IMR-90 (cell line): ENCODE results near the gene AHR. TPM values are rescaled to one million over a fixed set of nuclear protein-coding genes. Genes with fewer than 3 reads are reported as not detected.

Experiments used
- ATAC-seq: fragments of 200-7000 bp; cut with Tn5 transposase; 2 replicates; pipeline ENCODE4 v1.9.1; 2020; ENCODE audit warnings: low read depth, mild to moderate bottlenecking, moderate library complexity
- BruUV-seq: library from RNA; stranded (reverse); fragments of 400-500 nt; replicated peaks from 2 replicates; lab custom pipeline; 2021; lab: Mats Ljungman, UMichigan
- CTCF ChIA-PET: fragments of 300-600 bp; formaldehyde crosslinking; extraction: SDS; loops from one replicate; lab custom pipeline; 2021; ENCODE audit warnings: antibody characterized with exemption; lab: Yijun Ruan, JAX
- POLR2A ChIA-PET: fragments of 300-600 bp; sonication (Branson Sonifier 250); formaldehyde crosslinking; loops from one replicate; lab custom pipeline; 2022; ENCODE audit warnings: antibody characterized with exemption; ENCODE audit not compliant: unreplicated experiment; lab: Charles Lee
- DNase-seq: peaks from one replicate; pipeline ENCODE4 v3.0.0; 2013
- H2AFZ ChIP-seq: replicated peaks from 2 replicates; pipeline ENCODE3; 2013; ENCODE audit warnings: low read length, mild to moderate bottlenecking; ENCODE audit not compliant: poor library complexity
- H2AK5ac ChIP-seq: 2 replicates; pipeline ENCODE4 v1.6.1; 2013; ENCODE audit warnings: low read depth, low read length, inconsistent platforms
- H2AK9ac ChIP-seq: replicated peaks from 2 replicates; pipeline ENCODE3; 2013; ENCODE audit warnings: mild to moderate bottlenecking, low read depth, low read length, moderate library complexity; ENCODE audit not compliant: poor library complexity
- H2BK120ac ChIP-seq: 2 replicates; pipeline ENCODE4 v1.6.1; 2013; ENCODE audit warnings: low read depth, low read length, inconsistent platforms
- H2BK15ac ChIP-seq: 3 replicates; pipeline ENCODE4 v1.6.1; 2013; ENCODE audit warnings: low read depth, low read length, inconsistent platforms
- H2BK20ac ChIP-seq: 2 replicates; pipeline ENCODE4 v1.6.1; 2013; ENCODE audit warnings: low read depth, mild to moderate bottlenecking, inconsistent platforms, low read length, moderate library complexity
- H2BK5ac ChIP-seq: 2 replicates; pipeline ENCODE4 v1.6.1; 2013; ENCODE audit warnings: mild to moderate bottlenecking, low read depth, low read length, inconsistent platforms; ENCODE audit not compliant: poor library complexity, severe bottlenecking
- H3K14ac ChIP-seq: replicated peaks from 2 replicates; pipeline ENCODE4 v1.6.1; 2013; ENCODE audit warnings: low read depth, low read length, inconsistent platforms
- H3K18ac ChIP-seq: 2 replicates; pipeline ENCODE4 v1.6.1; 2013; ENCODE audit warnings: low read depth, low read length, control low read depth
- H3K23ac ChIP-seq: 2 replicates; pipeline ENCODE4 v1.6.1; 2013; ENCODE audit warnings: low read depth, low read length, inconsistent platforms
- H3K27ac ChIP-seq: 2 replicates; pipeline ENCODE4 v1.5.1; 2013; ENCODE audit warnings: mild to moderate bottlenecking, control low read depth, low read length; ENCODE audit not compliant: insufficient read depth
- H3K27me3 ChIP-seq: 2 replicates; pipeline ENCODE4 v1.6.1; 2013; ENCODE audit warnings: low read length; ENCODE audit not compliant: control insufficient read depth, insufficient read depth
- H3K36me3 ChIP-seq: 2 replicates; pipeline ENCODE4 v1.6.1; 2013; ENCODE audit warnings: low read length, mixed read lengths; ENCODE audit not compliant: control insufficient read depth, insufficient read depth
- H3K4ac ChIP-seq: 2 replicates; pipeline ENCODE4 v1.6.1; 2013; ENCODE audit warnings: low read depth, low read length, inconsistent platforms
- H3K4me1 ChIP-seq: 2 replicates; pipeline ENCODE4 v1.6.1; 2013; ENCODE audit warnings: low read length, mixed read lengths; ENCODE audit not compliant: control insufficient read depth, insufficient read depth
- H3K4me2 ChIP-seq: 2 replicates; pipeline ENCODE4 v1.6.1; 2013; ENCODE audit warnings: low read depth, mild to moderate bottlenecking, control low read depth, low read length, moderate library complexity
- H3K4me3 ChIP-seq: 2 replicates; pipeline ENCODE4 v1.5.1; 2013; ENCODE audit warnings: low read depth, mild to moderate bottlenecking, control low read depth, low read length, moderate library complexity; ENCODE audit not compliant: insufficient read depth
- H3K56ac ChIP-seq: 2 replicates; pipeline ENCODE4 v1.6.1; 2013; ENCODE audit warnings: low read length, inconsistent platforms; ENCODE audit not compliant: insufficient read depth; ENCODE audit errors: extremely low read depth
- H3K79me1 ChIP-seq, 2 experiments: 2 replicates each; pipeline ENCODE4 v1.6.1; 2013; ENCODE audit warnings: low read length in 2 of 2, inconsistent platforms in 1 of 2, low read depth in 1 of 2
- H3K9ac ChIP-seq: 2 replicates; pipeline ENCODE4 v1.6.1; 2013; ENCODE audit warnings: low read depth, low read length, control low read depth
- H3K9me1 ChIP-seq: 2 replicates; pipeline ENCODE4 v1.6.1; 2013; ENCODE audit warnings: low read length, inconsistent platforms; ENCODE audit not compliant: insufficient read depth
- H3K9me3 ChIP-seq: 2 replicates; pipeline ENCODE4 v1.6.1; 2013; ENCODE audit warnings: low read length; ENCODE audit not compliant: control insufficient read depth, insufficient read depth
- H4K20me1 ChIP-seq: 2 replicates; pipeline ENCODE4 v1.6.1; 2013; ENCODE audit warnings: low read length, inconsistent platforms; ENCODE audit not compliant: insufficient read depth
- H4K5ac ChIP-seq: 2 replicates; pipeline ENCODE4 v1.6.1; 2013; ENCODE audit warnings: mild to moderate bottlenecking, low read depth, low read length, control low read depth
- H4K8ac ChIP-seq, 2 experiments: 2 replicates each; pipeline ENCODE4 v1.6.1; 2013; ENCODE audit warnings: low read depth in 2 of 2, low read length in 2 of 2, control low read depth in 1 of 2, inconsistent platforms in 1 of 2
- H4K91ac ChIP-seq: 2 replicates; pipeline ENCODE4 v1.6.1; 2013; ENCODE audit warnings: low read depth, low read length, inconsistent platforms; ENCODE audit not compliant: insufficient read depth
- CEBPB ChIP-seq: IDR thresholded peaks from 2 replicates; pipeline ENCODE4 v1.6.1; 2012; ENCODE audit warnings: low read depth, low read length, improper control_type of control experiment
- CTCF ChIP-seq: conservative IDR thresholded peaks from 2 replicates; pipeline ENCODE4 v1.5.1; 2012; ENCODE audit warnings: mild to moderate bottlenecking, low read depth, low read length, improper control_type of control experiment
- WGBS, 2 experiments: methylation state at CpG; one replicate each; pipeline versions ENCODE4 v1.1.5 to v1.1.7; 2013; ENCODE audit warnings: missing lambda C conversion rate in 2 of 2; ENCODE audit not compliant: insufficient read length in 1 of 2; ENCODE audit errors: extremely low coverage in 2 of 2; 5-methylcytosine and 5-hydroxymethylcytosine counted together
- dilution Hi-C: fragments of 300-500 bp; cut with HindIII; formaldehyde crosslinking; loops from one replicate; pipeline ENCODE4 v1.14.3; 2018; ENCODE audit warnings: low sequenced_read_pairs; ENCODE audit not compliant: unreplicated experiment
- in situ Hi-C: fragments of 300-500 bp; cut with MboI; formaldehyde crosslinking; loops from 3 replicates; pipeline ENCODE4 v1.14.3; 2019; ENCODE audit warnings: low sequenced_read_pairs, inconsistent platforms, mixed read lengths
- intact Hi-C: fragments of 100-400 bp; cut with micrococcal nuclease; formaldehyde crosslinking; loops from 2 replicates; pipeline ENCODE4 v1.10.0; 2022
- polyA plus RNA-seq, 3 experiments: library from polyadenylated mRNA; depleted of rRNA; stranded (reverse); fragments of >200 nt; gene quantifications; 2 replicates each; pipeline ENCODE4 v1.2.3, GENCODE V29; 2012; ENCODE audit warnings: low replicate concordance in 1 of 3
- total RNA-seq: library from RNA; depleted of rRNA; stranded (reverse); fragments of >200 nt; gene quantifications from 2 replicates; pipeline ENCODE4 v1.2.3, GENCODE V29; 2012

Gene AHR
- total and polyA plus RNA-seq, 2 of the 4 experiments (the other 2 are of a cell fraction): 6.9 to 55.2 TPM

- H3K9ac ChIP-seq: no peak overlapping the region
- intact Hi-C loops (no loop called here), dilution Hi-C loops (no loop called here), in situ Hi-C loops (no loop called here)
- no peaks in the 10 kb centered on the region for H4K20me1 ChIP-seq
- H3K4ac ChIP-seq: no peak overlapping the region
- H3K36me3 ChIP-seq: no peaks in the 10 kb centered on the region
- no peak overlapping the region for H3K56ac ChIP-seq
- H3K4me1 ChIP-seq: peaks cover 2% of the 10 kb centered on the region
- H3K9me3 ChIP-seq: no peaks in the 10 kb centered on the region
- POLR2A ChIA-PET: no interaction called here
- H4K8ac ChIP-seq: no peak overlapping the region; a peak in 1 of 4 replicates
- H2AK9ac ChIP-seq: no peak overlapping the region
- H2BK120ac ChIP-seq: no peak overlapping the region
- BruUV-seq: no TSS peak
- H2BK20ac ChIP-seq: no peak overlapping the region
- peaks cover 22 to 36% of the 10 kb centered on the region in 2 experiments for H3K79me1 ChIP-seq
- H4K91ac ChIP-seq: no peak overlapping the region
- H3K27ac ChIP-seq: no peak overlapping the region
- H3K14ac ChIP-seq: no peak overlapping the region
- H2AK5ac ChIP-seq: no peak overlapping the region
- H2BK5ac ChIP-seq: peak overlapping the region; percentile 50
- H3K23ac ChIP-seq: peak overlapping the region; percentile 9; the same call in 1 of the 2 replicates
- 0 out of 2 replicates have a peak, but pooled peaks have one; percentile 30 for TF ChIP-seq CEBPB
- no peak for TF ChIP-seq CTCF
- no CpG with 5 or more reads among the region's 3 CpGs for WGBS, 2 experiments
- CTCF ChIA-PET: interaction anchor here (1.0 kb wide), 1 partner anchor 42 kb away, joined by 3 read pairs; no protein-coding TSS in a partner anchor
- H3K4me2 ChIP-seq: no peak overlapping the region
- H4K5ac ChIP-seq: no peak overlapping the region
- H2BK15ac ChIP-seq: no peak overlapping the region
- peaks cover 3% of the 10 kb centered on the region; the same call in 1 of the 2 replicates for H3K9me1 ChIP-seq
- DNase-seq: peak; percentile 87
- ATAC-seq: peak; percentile 56
- H2AFZ ChIP-seq: no peak overlapping the region
- no peak overlapping the region for H3K18ac ChIP-seq
- no peak overlapping the region for H3K4me3 ChIP-seq
- no peaks in the 10 kb centered on the region for H3K27me3 ChIP-seq
Measured at GRCh38 chr7:17318146-17318545, 19.7 kb downstream of the AHR start.
